ENCODE results near the gene ADCY2. TPM values are rescaled to one million over a fixed set of nuclear protein-coding genes. Genes with fewer than 3 reads are reported as not detected.

ADCY2 gene
- total and polyA plus RNA-seq, 2 experiments from 2014 or later, result 23.8 to 74.9 TPM

- peaks cover 59% of the 10 kb centered on the region for H3K4me1 Mint-ChIP-seq
- no peaks in the 10 kb centered on the region; the same call in 2 of the 3 replicates for H3K36me3 Mint-ChIP-seq (ENCODE audit: low read depth)
- Histone ChIP-seq H3F3A (replicated peaks; ENCODE audit: low read depth) (no peaks in the 10 kb centered on the region), H3K4me2 (peak overlapping the region; percentile 89), H3K27ac (ENCODE audit: low read depth) (peak overlapping the region; percentile 48; the same call in 1 of the 2 replicates), H3K4me1 (ENCODE audit: insufficient read depth) (peaks cover 42% of the 10 kb centered on the region), H3K27me3 (ENCODE audit: insufficient read depth) (no peaks in the 10 kb centered on the region), H3K36me3 (ENCODE audit: insufficient read depth) (no peaks in the 10 kb centered on the region; the same call in 1 of the 2 replicates), H3K79me2 (replicated peaks; ENCODE audit: insufficient read depth) (peaks cover 62% of the 10 kb centered on the region), H2AFZ (no peak overlapping the region), H3K4me3 (peak overlapping the region; percentile 72), H3K9me2 (ENCODE audit: insufficient read depth) (no peaks in the 10 kb centered on the region), H4K20me1 (replicated peaks; ENCODE audit: insufficient read depth) (no peaks in the 10 kb centered on the region)
- ATAC-seq (peak; percentile 29), DNase-seq (ENCODE audit: low spot score) (peak; percentile 49)
- H3K9me3 Mint-ChIP-seq, result no peaks in the 10 kb centered on the region
- H3K4me3 Mint-ChIP-seq, result peak overlapping the region; percentile 75
- H3K27ac Mint-ChIP-seq, result no peak overlapping the region
- TF ChIP-seq POLR2AphosphoS5 (IDR thresholded peaks at IDR 0.05; ENCODE audit: low read depth) (no peak; the same call in 1 of the 2 replicates), ZNF331 (CRISPR knock-in tag; IDR thresholded peaks at IDR 0.05; ENCODE audit: low read depth) (no peak)
- peaks cover 21% of the 10 kb centered on the region for H3K27me3 Mint-ChIP-seq (ENCODE audit: insufficient read depth, low read depth, poor library complexity)
These were observed 449 bp upstream of the ADCY2 start for GRCh38 chr5:7395432-7395946.

GRCh38 chr5:7396713-7397454 lies 946 bp downstream of the ADCY2 start:
- Mint-ChIP-seq H3K27me3 (ENCODE audit: insufficient read depth, low read depth, poor library complexity) (peaks cover 21% of the 10 kb centered on the region), H3K4me1 (peaks cover 66% of the 10 kb centered on the region), H3K4me3 (peak overlapping the region; percentile 87), H3K36me3 (ENCODE audit: low read depth) (peaks cover 4% of the 10 kb centered on the region; the same call in 1 of the 3 replicates), H3K27ac (peak overlapping the region; percentile 26; the same call in 1 of the 2 replicates), H3K9me3 (no peaks in the 10 kb centered on the region)
- Histone ChIP-seq H3K9me2 (ENCODE audit: insufficient read depth) (no peaks in the 10 kb centered on the region), H3K4me3 (peak overlapping the region; percentile 95), H3K36me3 (ENCODE audit: insufficient read depth) (no peaks in the 10 kb centered on the region; the same call in 1 of the 2 replicates), H3F3A (replicated peaks; ENCODE audit: low read depth) (no peaks in the 10 kb centered on the region), H3K79me2 (replicated peaks; ENCODE audit: insufficient read depth) (peaks cover 76% of the 10 kb centered on the region), H3K4me2 (peak overlapping the region; percentile 81), H4K20me1 (replicated peaks; ENCODE audit: insufficient read depth) (peaks cover 3% of the 10 kb centered on the region; the same call in 1 of the 2 replicates), H3K27me3 (ENCODE audit: insufficient read depth) (no peaks in the 10 kb centered on the region), H3K4me1 (ENCODE audit: insufficient read depth) (peaks cover 56% of the 10 kb centered on the region), H2AFZ (no peak overlapping the region), H3K27ac (ENCODE audit: low read depth) (peak overlapping the region; percentile 57; the same call in 1 of the 2 replicates)
- DNase-seq (ENCODE audit: low spot score) (peak; percentile 47), ATAC-seq (peak; percentile 9)
- no peak for TF ChIP-seq ZNF114 (CRISPR knock-in tag; IDR thresholded peaks at IDR 0.05)
- no peak for TF ChIP-seq ZNF462 (CRISPR knock-in tag; IDR thresholded peaks at IDR 0.05)
- peak; percentile 3 to 55; a peak in 2 of 4 replicates for TF ChIP-seq CTCF (conservative IDR thresholded peaks at IDR 0.05; ENCODE audit: low read depth in 2 of 2)
- no peak for TF ChIP-seq STAT1 (IDR thresholded peaks at IDR 0.05; ENCODE audit: unreplicated experiment)
- TF ChIP-seq ETS1 (IDR thresholded peaks at IDR 0.05), result no peak

All from GM23338 (cell line).